ENCODE data around the gene SLC25A13.

- TF ChIP-seq CTCF (IDR thresholded peaks at IDR 0.05) (no peak), POLR2A (IDR thresholded peaks at IDR 0.05) (no peak)
Observed at GRCh38 chr7:96273716-96274115, 48.2 kb downstream of the SLC25A13 start.

Measured in testis (tissue), 2 donors.